Left lung (tissue), 10 donors: ENCODE data around the gene UBASH3A. TPM values are rescaled to one million over a fixed set of nuclear protein-coding genes. Genes with fewer than 3 reads are reported as not detected.

Source experiments
- ATAC-seq: fragments of 200-7000 bp; cut with Tn5 transposase; one replicate; pipeline ENCODE4 v1.9.1; 2020; ENCODE audit warnings: moderate library complexity
- DNase-seq, 4 donors: peaks; one replicate each; pipeline ENCODE4 v3.0.0-alpha.2; 2013 to 2020
- H3K27ac ChIP-seq, 2 donors: fragments of 200-600 bp; sonication (generic) in 1 of 2; one replicate each; pipeline versions ENCODE4 v1.5.0 to v1.8.0; 2020 to 2021
- H3K27me3 ChIP-seq, 2 donors: fragments of 200-600 bp; sonication (generic) in 1 of 2; one replicate each; pipeline versions ENCODE4 v1.5.0 to v1.8.0; 2020 to 2021
- H3K36me3 ChIP-seq, 2 donors: fragments of 200-600 bp; sonication (generic) in 1 of 2; one replicate each; pipeline versions ENCODE4 v1.5.0 to v1.8.0; 2020 to 2021
- H3K4me1 ChIP-seq, 2 donors: fragments of 200-600 bp; one replicate each; pipeline ENCODE4 v1.8.0; 2021
- H3K4me3 ChIP-seq, 2 donors: fragments of 200-600 bp; sonication (generic) in 1 of 2; one replicate each; pipeline versions ENCODE4 v1.5.0 to v1.8.0; 2020 to 2021; ENCODE audit warnings: mild to moderate bottlenecking in 1 of 2
- H3K9me3 ChIP-seq, 2 donors: fragments of 200-600 bp; sonication (generic) in 1 of 2; one replicate each; pipeline versions ENCODE4 v1.5.0 to v1.8.0; 2020 to 2021
- intact Hi-C, 2 donors: fragments of 100-400 bp; cut with DNase I; formaldehyde crosslinking; loops; one replicate each; pipeline versions ENCODE4 v1.11.2 to v1.14.2; 2022
- polyA plus RNA-seq, 6 donors: library from polyadenylated mRNA; unstranded; fragments of 120-200 nt; gene quantifications; one replicate each; pipeline ENCODE4 v1.2.1, GENCODE V29; 2013; ENCODE audit not compliant: insufficient read length in 6 of 6
- total RNA-seq, 2 donors: library from RNA; stranded (reverse); fragmentation: NEBNext Ultra II Directional; extraction: Animal tissue kit (Norgen Biotek cat#: 25700); gene quantifications; one replicate each; pipeline ENCODE4 v1.2.1, GENCODE V29; 2021
- TF ChIP-seq, protein P1 (sequence below), 2 donors: fragments of 200-600 bp; sonication (generic) in 1 of 2; IDR thresholded peaks; one replicate each; pipeline versions ENCODE4 v1.5.0 to v1.8.0; 2021; ENCODE audit warnings: antibody characterized with exemption in 2 of 2
- donor health status: DM: no; HTN: yes; CAD: no.
- donor health status: DM: no; HTN: no; CAD: no.

The UBASH3A gene
- total and polyA plus RNA-seq, 8 donors: 0.08 to 1.3 (median 0.24) TPM

- no peak overlapping the region for H3K27ac ChIP-seq
- intact Hi-C loops: no loop called here
- H3K27me3 ChIP-seq: no peaks in the 10 kb centered on the region
- ATAC-seq: no peak
- H3K4me1 ChIP-seq: peaks cover 0 to 10% of the 10 kb centered on the region in 2 donors
- H3K36me3 ChIP-seq: no peaks in the 10 kb centered on the region
- TF ChIP-seq, protein P1, sequence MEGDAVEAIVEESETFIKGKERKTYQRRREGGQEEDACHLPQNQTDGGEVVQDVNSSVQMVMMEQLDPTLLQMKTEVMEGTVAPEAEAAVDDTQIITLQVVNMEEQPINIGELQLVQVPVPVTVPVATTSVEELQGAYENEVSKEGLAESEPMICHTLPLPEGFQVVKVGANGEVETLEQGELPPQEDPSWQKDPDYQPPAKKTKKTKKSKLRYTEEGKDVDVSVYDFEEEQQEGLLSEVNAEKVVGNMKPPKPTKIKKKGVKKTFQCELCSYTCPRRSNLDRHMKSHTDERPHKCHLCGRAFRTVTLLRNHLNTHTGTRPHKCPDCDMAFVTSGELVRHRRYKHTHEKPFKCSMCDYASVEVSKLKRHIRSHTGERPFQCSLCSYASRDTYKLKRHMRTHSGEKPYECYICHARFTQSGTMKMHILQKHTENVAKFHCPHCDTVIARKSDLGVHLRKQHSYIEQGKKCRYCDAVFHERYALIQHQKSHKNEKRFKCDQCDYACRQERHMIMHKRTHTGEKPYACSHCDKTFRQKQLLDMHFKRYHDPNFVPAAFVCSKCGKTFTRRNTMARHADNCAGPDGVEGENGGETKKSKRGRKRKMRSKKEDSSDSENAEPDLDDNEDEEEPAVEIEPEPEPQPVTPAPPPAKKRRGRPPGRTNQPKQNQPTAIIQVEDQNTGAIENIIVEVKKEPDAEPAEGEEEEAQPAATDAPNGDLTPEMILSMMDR (IDR thresholded peaks at IDR 0.05): no peak
- H3K4me3 ChIP-seq: no peak overlapping the region
- peak in 1 of 4 donors; percentile 41 for DNase-seq
- peaks cover 0 to 9% of the 10 kb centered on the region in 2 donors for H3K9me3 ChIP-seq
Measured at GRCh38 chr21:42383331-42383730, 20.4 kb upstream of the UBASH3A start.

GRCh38 chr21:42384156-42384945 lies 19.4 kb upstream of the UBASH3A start:
- Histone ChIP-seq H3K4me3 (no peak overlapping the region), H3K27ac (peak overlapping the region in 1 of 2 donors; percentile 68), H3K36me3 (no peaks in the 10 kb centered on the region), H3K4me1 (peaks cover 0 to 17% of the 10 kb centered on the region in 2 donors), H3K27me3 (no peaks in the 10 kb centered on the region), H3K9me3 (peaks cover 0 to 9% of the 10 kb centered on the region in 2 donors)
- ATAC-seq: no peak
- TF ChIP-seq, protein P1 (IDR thresholded peaks at IDR 0.05): no peak
- DNase-seq: no peak
- intact Hi-C loops: no loop called here

DNA sequence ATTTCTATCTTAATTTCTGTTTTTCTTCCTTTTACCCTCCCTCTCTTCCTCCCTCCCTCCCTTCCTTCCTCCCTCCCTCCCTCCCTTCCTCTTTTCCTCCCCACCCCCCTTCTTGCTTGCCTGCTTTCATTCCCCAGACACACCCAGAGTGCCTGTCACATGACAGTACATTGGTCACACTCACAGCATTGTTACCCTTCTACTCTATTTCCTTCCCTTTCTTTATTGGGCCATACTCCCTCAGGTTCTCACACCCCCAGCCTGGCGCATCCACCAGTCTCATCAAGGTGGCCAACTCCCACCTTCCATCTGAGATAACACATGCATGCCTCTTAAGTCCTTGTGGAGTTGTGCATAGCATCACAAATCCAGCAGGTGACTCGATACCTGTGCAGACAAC lies 18.7 kb upstream of the UBASH3A start:
- H3K27me3 ChIP-seq: no peaks in the 10 kb centered on the region
- no peaks in the 10 kb centered on the region for H3K36me3 ChIP-seq
- peaks cover 0 to 9% of the 10 kb centered on the region in 2 donors for H3K9me3 ChIP-seq
- intact Hi-C loops: no loop called here
- H3K4me3 ChIP-seq: no peak overlapping the region
- peaks cover 0 to 21% of the 10 kb centered on the region in 2 donors for H3K4me1 ChIP-seq
- peak in 1 of 4 donors; percentile 33 for DNase-seq
- TF ChIP-seq, protein P1 (IDR thresholded peaks at IDR 0.05): no peak
- H3K27ac ChIP-seq: peak overlapping the region in 1 of 2 donors; percentile 68
- ATAC-seq: peak; percentile 10

DNA sequence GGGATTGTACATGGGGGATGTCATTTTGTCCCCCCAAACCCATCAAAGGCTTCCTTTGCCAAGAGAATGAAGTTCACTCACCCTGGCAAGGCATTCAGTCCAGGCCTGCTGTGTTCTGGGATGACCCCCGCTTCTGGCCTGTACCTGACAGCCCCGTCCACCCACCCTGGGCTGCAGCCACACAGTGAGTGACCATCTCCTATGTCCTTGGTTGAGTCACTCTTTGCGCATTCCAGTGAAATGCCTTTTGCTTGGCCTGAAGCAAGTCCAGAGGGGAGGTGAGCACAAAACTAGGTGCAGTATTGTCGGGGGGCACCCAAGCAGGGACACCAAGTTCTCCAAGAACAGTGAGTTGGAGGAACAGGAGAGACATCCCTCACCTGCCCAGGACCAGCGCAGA lies 18.1 kb upstream of the UBASH3A start:
- Histone ChIP-seq H3K36me3 (no peaks in the 10 kb centered on the region), H3K4me1 (peaks cover 0 to 21% of the 10 kb centered on the region in 2 donors), H3K27me3 (no peaks in the 10 kb centered on the region), H3K4me3 (no peak overlapping the region), H3K9me3 (peaks cover 0 to 9% of the 10 kb centered on the region in 2 donors), H3K27ac (peak overlapping the region in 1 of 2 donors; percentile 68)
- TF ChIP-seq, protein P1 (IDR thresholded peaks at IDR 0.05): no peak
- intact Hi-C loops: no loop called here
- no peak for ATAC-seq
- peak in 1 of 4 donors; percentile 22 for DNase-seq

DNA sequence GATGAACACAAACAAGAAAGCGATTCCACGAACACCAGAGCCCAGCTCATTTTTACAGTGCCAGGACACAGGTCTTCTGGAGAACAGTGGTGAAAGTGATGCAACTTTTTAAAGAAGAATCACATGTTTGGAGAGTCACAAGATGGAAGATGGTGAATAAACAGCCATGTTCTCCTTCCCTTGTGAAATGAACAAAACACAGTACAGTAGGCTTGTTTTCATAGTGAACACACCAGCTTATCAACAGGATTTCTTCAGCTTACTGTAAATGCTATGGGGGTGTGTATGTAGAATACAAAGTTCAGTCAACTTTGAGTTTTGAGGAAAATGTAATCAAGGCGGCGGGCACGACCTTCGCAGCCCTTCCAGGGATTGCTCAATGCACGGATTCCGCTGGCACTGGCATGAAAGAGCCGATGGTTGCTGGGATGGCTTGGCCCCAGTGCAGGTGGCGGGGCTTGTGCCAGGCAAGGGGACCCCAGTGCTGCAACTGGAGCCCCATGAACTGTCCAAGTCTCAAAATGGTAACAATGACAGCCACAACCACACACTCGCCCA lies 17.6 kb upstream of the UBASH3A start:
- TF ChIP-seq, protein P1 (IDR thresholded peaks at IDR 0.05): no peak
- H3K9me3 ChIP-seq: peaks cover 0 to 9% of the 10 kb centered on the region in 2 donors
- ATAC-seq (no peak), DNase-seq (peak in 1 of 4 donors; percentile 23)
- no peaks in the 10 kb centered on the region for H3K27me3 ChIP-seq
- peak overlapping the region in 1 of 2 donors; percentile 68 for H3K27ac ChIP-seq
- H3K4me1 ChIP-seq: peaks cover 0 to 21% of the 10 kb centered on the region in 2 donors
- intact Hi-C loops: no loop called here
- no peaks in the 10 kb centered on the region for H3K36me3 ChIP-seq
- no peak overlapping the region for H3K4me3 ChIP-seq
